ENCODE results near the gene ZNF136. TPM values are rescaled to one million over a fixed set of nuclear protein-coding genes. Genes with fewer than 3 reads are reported as not detected.

ZNF136 gene
- total RNA-seq, result 6.6 and 7.4 TPM in 2 replicates

GRCh38 chr19:12162882-12163806 is at the start of gene ZNF136:
Gene ZNF136 (plus strand): TSS chr19:12163096. CDS start chr19:12163204, 108 bp downstream.

GRCh38 chr19:12139885-12140544 is 22.9 kb upstream of the ZNF136 start, which contains the start of gene ZNF20:
Gene ZNF20 (minus strand): TSS chr19:12140350. CDS start chr19:12140182, 168 bp downstream.

GRCh38 chr19:12156223-12157058 is 6.5 kb upstream of the ZNF136 start, which contains the start of gene ZNF625:
Gene ZNF625 (minus strand): TSS chr19:12156734. CDS start chr19:12156558, 176 bp downstream.

Other genes starting within 250 kb of the ZNF136 start
- 6.4 and 7.0 TPM in 2 replicates for gene ZNF700, start 238.0 kb upstream of the ZNF136 start, total RNA-seq
- gene ZNF763, start 198.1 kb upstream of the ZNF136 start, total RNA-seq, result 1.1 and 1.7 TPM in 2 replicates
- gene ZNF433, start 127.4 kb upstream of the ZNF136 start, total RNA-seq, result 3.4 and 4.5 TPM in 2 replicates
- gene ZNF878, start 110.1 kb upstream of the ZNF136 start, total RNA-seq, result 0.07 and 0.20 TPM in 2 replicates
- gene ZNF844, start 98.4 kb upstream of the ZNF136 start, total RNA-seq, result 8.8 and 11.3 TPM in 2 replicates
- gene ZNF20, start 22.7 kb upstream of the ZNF136 start, total RNA-seq, result 4.6 and 5.5 TPM in 2 replicates
- 9.2 and 9.3 TPM in 2 replicates for gene ZNF625, start 6.4 kb upstream of the ZNF136 start, total RNA-seq
- 8.0 and 8.4 TPM in 2 replicates for gene ZNF44, start 131.8 kb downstream of the ZNF136 start, total RNA-seq
- 4.7 and 5.0 TPM in 2 replicates for gene ZNF563, start 170.5 kb downstream of the ZNF136 start, total RNA-seq
- gene ZNF442, start 202.6 kb downstream of the ZNF136 start, total RNA-seq, result 2.4 and 3.5 TPM in 2 replicates
- 2.2 and 2.5 TPM in 2 replicates for gene ZNF799, start 238.2 kb downstream of the ZNF136 start, total RNA-seq